GM21717 (cell line): ENCODE measurements around the gene NFATC2.
A peak's percentile ranks its signal among the peaks of the same experiment; 100 is the strongest.
"Not testable (repeated sequence)": the region's sequence is repeated elsewhere in the genome, so short reads cannot be mapped to it uniquely, and the experiment has no call there.

Experiments used
- ATAC-seq: cut with Tn5 transposase; IDR thresholded peaks from one replicate; pipeline ENCODE4 v1.9.1; 2021; ENCODE audit warnings: mild to moderate bottlenecking, moderate library complexity; ENCODE audit not compliant: unreplicated experiment

Gene NFATC2

DNA sequence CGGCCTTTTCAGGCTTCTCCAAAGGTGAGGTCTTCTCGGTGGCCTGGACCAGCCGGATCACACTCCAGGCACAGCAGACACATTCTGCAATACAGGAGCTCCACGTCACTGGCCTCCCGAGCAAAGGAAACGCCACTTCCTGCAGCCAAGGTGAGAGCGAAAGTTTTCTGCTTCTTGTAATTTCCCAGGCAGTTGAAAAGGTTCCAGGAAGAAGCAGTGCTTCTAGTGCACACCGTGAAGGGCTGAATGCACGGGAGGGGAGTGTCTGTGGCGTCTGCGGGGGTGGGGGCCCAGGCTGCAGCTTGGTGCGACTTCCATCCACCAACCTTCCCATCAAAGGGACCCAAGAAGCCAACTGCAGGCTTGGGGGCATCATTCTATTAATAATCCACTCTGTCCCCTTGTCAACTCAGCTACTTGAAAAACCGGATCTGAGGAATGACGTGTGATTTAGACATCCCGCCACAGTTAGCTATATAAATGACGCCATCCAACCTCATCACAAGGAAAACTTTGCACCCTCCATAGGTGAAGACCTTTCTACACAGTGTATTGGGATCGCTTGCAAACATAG is 61.1 kb downstream of the NFATC2 start:
- no peak for ATAC-seq

DNA sequence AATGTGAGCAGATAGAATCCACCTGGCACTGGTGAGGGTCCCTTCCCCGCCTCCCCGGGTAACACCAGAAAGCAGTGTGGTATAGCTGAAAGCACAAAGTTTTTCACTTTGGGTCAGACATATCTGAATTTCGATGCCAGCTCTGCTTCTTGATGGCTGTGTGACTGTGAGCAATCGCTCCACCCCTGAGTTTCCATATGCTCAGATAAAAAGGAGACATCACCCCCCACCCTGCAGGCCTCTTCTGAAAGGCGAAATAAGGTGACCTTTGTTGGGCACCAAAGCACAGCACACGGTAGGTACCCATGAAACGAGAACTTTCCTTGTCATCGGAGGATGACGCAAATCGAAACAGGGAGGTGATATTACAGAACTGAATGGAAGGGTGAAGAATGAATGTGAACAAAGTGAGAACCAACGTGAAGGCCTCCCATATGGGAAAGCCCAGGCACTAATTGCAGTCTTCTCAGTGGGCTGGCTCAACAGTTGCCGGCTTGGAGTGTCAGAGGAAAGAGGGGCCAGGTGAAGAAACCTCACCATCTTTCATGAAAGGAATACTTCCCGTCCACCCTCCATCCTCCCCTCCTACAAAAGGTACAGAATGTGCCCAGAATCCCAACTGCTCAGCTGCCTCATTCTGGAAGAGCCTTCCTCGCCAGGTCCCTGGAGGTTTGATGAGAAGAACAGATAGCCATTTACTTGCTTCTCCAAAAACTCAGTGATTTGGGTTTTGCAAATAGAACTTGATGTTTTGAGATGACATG is 61.8 kb downstream of the NFATC2 start:
- ATAC-seq, result peak; percentile 78

DNA sequence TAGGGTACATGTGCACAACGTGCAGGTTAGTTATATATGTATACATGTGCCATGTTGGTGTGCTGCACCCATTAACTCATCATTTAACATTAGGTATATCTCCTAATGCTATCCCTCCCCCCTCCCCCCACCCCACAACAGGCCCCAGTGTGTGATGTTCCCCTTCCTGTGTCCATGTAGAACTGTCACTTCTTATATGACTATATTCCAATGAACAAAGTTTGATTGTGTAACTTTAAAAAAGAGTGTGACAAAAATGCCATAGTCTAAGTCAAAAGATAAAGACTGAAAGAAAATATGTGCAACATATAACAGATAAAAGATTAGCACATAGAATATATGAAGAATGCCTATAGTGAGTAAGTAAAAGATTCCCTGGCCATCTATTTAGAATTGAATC is 66.4 kb downstream of the NFATC2 start:
- ATAC-seq, result not testable (repeated sequence)

DNA sequence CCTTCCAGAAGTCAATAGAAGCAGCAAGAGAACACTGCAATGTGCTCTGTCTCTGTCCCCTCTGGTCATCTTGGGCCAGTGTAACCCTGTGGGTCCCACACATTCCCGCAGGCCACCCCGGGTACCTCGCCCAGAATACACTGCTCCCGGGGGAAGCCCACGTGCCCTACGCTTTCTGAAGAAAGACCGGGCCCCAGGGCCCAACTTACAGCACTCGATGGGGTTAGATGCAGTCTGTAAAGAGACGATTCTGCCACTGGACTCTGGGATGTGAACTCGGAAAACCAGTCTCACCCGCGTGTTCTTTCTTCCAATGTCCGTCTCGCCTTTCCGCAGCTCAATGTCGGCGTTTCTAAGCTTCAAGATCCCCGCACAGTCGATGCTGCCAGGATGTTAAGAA is 68.7 kb downstream of the NFATC2 start:
- ATAC-seq, result no peak

DNA sequence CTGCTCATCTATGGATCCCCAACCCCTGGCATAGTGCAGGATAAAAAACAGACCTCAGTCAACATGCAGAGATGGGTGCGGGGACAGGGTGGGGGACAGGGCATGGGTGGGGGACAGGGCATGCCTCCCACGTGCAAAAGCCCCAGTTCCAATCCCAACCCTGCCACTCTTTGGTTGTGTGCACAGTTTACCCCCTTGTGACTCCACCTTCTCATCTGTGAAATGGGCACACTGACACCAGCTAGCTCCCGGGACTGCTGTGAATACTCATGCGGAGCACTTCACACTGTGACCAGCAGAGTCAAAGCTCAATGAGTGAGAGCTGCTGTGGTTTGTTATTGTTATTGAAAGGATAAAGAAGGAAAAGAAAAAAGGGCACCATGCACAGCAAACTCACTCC is 69.3 kb downstream of the NFATC2 start:
- no peak for ATAC-seq

GRCh38 chr20:51470907-51471411 is 71.6 kb downstream of the NFATC2 start:
- no peak for ATAC-seq

- no peak for ATAC-seq
These were observed 72.1 kb downstream of the NFATC2 start for GRCh38 chr20:51470499-51470820.

DNA sequence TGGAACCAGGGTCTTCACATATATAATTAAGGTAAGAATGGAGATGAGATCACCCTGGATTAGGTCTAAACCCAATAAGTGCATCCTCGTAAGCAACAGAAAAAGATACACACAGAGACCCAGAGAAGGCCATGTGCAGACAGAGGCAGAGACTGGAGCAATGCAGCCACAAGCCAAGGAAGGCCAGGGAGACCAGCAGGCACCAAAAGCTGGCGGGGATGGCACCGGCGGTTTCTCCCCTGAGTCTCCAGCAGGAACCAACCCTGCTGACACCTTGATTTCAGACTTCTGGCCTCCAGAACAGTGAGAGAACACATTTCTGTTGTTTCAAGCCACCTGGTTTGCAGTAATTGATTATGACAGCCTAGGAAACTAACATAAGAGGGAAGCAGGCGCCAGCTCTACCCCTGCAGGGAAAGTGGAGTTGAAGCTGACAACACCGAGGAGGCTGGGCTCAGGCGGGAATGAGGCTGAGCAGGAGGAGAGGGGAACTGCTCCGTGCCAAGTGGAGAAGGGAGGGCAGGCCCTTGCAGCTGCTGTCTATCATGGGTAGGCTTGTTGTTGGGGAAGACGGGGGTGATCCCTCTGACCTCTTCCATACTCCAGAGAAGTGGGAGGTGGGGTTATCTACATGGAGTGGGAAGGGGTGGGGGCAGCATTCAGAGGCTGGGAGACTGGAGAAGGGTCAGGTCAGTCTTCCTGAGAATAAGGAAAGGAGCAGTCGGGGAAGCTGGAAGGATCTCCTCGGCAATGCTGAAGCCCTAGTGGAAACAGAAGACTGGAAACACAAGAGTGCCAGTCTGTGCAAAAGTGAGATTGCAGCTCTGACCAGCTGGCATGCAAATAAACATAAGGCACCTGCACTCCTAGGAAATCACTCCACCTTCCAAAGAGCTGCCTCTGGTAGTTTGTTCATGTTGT is 72.7 kb downstream of the NFATC2 start:
- no peak for ATAC-seq

DNA sequence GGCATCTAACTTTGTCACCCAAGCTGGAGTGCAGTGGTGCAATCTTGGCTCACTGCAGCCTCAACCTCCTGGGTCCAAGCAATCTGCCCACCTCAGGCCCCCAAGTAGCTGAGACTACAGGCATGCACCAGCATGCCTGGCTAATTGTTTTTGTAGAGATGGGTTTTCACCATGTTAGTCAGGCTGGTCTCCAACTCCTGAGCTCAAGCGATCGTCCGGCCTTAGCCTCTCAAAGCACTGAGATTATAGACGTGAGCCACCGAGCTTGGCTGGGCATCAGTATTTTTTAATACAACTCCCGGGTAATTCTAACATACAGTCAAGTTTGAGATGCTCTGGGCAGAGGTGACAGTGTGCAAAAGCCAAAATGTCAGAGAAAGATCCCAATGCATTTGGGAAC is 73.5 kb downstream of the NFATC2 start:
- ATAC-seq, result no peak

GRCh38 chr20:51468636-51469035 is 73.9 kb downstream of the NFATC2 start:
- ATAC-seq, result no peak

DNA sequence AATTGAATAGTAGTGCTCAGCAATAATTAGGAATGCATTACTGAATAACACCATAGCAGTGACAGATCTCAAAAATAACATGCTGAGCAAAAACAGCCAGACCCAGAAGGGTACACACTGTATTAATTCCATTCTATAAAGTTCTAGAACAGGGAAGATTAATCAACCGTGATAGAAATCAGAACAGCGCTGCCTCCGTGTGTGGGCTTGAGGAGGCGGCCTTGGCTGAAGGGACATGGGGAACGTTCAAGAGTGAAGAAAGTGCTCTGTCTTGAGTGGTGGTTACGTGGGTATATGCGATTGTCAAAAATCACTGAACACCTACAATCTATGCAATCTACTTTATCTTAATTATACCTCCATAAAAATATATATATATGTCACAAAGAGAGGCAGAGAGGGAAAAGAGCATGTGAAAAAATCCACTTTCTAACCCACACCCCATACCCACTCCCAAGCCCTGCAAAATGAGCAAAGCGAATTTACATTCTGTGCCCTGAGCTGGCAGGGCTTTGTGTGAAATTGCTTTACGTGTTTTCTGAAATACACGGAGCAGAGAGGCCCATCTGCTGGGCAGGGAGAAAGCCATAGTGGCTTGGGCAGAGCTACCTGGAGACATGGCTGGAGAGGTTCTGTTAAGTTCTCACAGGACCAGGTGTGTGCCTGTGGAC is 74.4 kb downstream of the NFATC2 start:
- ATAC-seq, result no peak

- no peak for ATAC-seq
These were observed 78.5 kb downstream of the NFATC2 start for GRCh38 chr20:51463998-51464397.

DNA sequence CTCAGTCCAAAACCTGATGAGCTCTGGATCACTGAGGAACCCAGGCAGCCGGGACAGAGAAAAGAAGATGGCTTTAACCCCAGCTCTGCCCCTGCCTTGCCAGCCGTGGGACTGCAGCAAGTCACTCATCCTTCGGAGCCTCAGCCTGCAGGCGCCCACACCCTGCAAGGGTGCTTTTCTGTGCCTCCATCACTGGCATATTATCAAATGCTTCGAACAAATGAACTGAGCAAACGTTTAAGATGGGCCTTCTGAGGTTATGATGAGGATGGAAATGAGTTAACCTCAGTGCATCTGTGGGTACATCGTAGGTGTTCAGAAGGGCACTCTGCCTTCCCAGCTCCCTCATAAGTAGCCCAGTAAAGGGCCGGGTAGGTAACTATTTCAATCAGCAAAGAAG is 79.0 kb downstream of the NFATC2 start:
- no peak for ATAC-seq

- ATAC-seq, result no peak
These were observed 79.8 kb downstream of the NFATC2 start for GRCh38 chr20:51462566-51463276.

DNA sequence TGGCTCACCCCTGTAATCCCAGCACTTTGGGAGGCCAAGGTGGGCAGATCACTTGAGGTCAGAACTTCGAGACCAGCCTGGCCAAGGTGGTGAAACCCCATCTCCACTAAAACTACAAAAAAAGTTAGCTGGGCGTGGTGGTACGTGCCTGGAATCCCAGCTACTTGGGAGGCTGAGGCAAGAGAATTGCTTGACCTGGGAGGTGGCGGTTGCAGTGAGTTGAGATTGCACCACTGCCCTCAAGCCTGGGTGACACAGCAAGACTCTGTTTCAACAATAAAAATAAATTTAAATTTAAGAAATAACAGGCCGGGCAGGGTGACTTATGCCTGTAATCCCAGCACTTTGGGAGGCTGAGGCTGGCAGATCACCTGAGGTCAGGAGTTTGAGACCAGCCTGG is 80.7 kb downstream of the NFATC2 start:
- ATAC-seq, result not testable (repeated sequence)

- no peak for ATAC-seq
These were observed 81.2 kb downstream of the NFATC2 start for GRCh38 chr20:51461306-51461705.

DNA sequence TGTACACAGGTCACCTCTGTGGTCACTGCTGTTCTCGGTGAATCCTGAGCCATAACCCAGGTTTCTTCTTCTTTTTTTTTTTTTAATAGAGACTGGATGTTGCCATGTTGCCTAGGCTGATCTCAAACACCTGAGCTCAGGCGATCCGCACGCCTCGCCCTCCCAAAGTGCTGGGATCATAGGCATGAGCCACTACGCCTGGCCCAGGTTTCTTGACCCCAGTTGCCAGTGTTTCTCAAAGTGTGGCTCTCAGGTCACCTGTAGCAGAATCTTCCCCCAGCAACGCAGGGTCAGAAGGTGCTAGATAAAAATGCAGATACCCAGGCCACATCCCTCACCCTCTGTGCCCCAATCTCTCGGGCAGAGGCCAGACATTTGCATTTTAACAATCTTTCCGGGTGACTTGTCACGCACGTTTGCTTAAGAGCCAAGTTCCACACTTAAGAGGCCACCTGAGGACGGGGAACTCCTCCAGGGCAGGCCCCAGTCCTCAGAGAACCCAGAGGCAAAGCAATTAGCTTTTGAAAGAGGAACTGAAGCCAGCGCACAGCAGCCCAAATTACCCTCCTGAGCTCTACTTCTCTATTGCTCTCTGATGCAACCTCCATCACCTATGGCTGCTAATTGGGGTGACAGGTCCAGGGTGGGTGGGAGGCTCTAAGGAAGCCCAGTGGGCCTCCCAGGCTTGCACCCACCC is 81.8 kb downstream of the NFATC2 start:
- peak; percentile 96 for ATAC-seq

DNA sequence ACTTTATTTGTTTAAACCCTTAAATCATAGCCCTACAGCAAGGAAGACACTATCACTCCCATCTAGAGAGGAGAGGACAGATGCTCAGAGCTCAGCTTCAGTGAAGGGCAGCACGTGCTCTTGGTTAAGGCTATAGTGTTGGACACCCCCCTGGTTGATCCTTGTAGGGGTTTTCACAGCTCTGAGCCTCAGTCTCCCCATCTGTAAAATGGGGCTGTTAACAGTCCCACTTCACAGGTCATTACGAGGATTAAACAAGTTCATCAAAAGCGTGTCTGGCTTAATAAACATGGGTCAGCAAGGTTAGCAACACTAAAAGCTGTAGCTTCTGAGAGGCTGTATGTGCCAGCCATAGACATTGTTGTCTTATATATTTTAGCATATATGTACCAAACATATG is 82.4 kb downstream of the NFATC2 start:
- no peak for ATAC-seq

DNA sequence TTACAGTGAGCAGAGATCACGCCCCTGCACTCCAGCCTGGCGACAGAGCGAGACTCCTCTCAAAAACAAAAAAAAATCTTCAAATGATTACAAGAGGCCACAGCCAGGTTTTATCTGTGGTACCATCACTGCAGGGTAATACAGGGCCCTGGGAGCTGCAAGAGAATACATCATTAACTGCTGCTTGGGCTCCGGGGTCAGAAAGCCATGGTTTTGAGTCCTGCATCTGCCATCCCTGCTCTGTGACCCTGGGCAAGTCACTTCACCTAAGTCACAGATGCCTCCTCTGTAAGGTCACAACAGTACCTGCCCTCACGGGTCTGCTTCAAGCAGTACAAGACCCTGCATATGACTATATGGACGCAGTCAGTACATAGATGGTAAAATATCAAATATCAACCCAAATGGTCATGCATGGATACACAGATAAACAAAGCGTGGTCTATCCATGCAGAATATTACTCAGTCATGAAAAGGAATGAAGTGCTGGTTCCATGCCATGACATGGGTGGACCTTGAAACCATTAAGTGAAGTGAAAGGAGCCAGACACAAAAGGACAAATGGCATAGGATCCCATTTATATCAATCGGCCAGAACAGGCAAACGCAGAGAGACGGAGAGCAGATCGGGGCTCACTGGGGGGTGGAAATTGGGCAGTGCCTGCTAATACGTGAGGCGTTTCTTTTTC is 83.6 kb downstream of the NFATC2 start:
- ATAC-seq, result no peak
